Nephron (organoid): Measurements from ENCODE around the gene SIRT5.

Experiments
- H3K27ac Mint-ChIP-seq, 3 experiments: 2 replicates each; pipeline ENCODE4 v1.8.0; 2020; ENCODE audit warnings: mixed read lengths in 3 of 3, mild to moderate bottlenecking in 2 of 3, moderate library complexity in 1 of 3
- H3K27me3 Mint-ChIP-seq: 2 replicates; pipeline ENCODE4 v1.8.0; 2021; ENCODE audit warnings: low read depth, mild to moderate bottlenecking, moderate library complexity, mixed read lengths
- H3K36me3 Mint-ChIP-seq: 2 replicates; pipeline ENCODE4 v1.8.0; 2020; ENCODE audit warnings: low read depth, mixed read lengths
- H3K4me1 Mint-ChIP-seq: 2 replicates; pipeline ENCODE4 v1.8.0; 2020; ENCODE audit warnings: mixed read lengths
- H3K4me3 Mint-ChIP-seq, 3 experiments: 2 replicates each; pipeline ENCODE4 v1.8.0; 2020; ENCODE audit warnings: mild to moderate bottlenecking in 3 of 3, mixed read lengths in 3 of 3, moderate library complexity in 2 of 3
- H3K9me3 Mint-ChIP-seq: 2 replicates; pipeline ENCODE4 v1.8.0; 2020; ENCODE audit warnings: mixed read lengths
- TF ChIP-seq, protein P1 (sequence below), 3 experiments: fragments of 200-600 bp; sonication (generic); IDR thresholded peaks; one replicate each; pipeline ENCODE4 v1.5.0; 2021; ENCODE audit warnings: antibody characterized with exemption in 3 of 3; ENCODE audit not compliant: unreplicated experiment in 3 of 3

The SIRT5 gene

GRCh38 chr6:13537527-13537897 lies 36.9 kb upstream of the SIRT5 start:
- Mint-ChIP-seq H3K36me3 (no peaks in the 10 kb centered on the region), H3K4me3 (no peak overlapping the region), H3K4me1 (no peaks in the 10 kb centered on the region), H3K9me3 (no peaks in the 10 kb centered on the region), H3K27ac (no peak overlapping the region), H3K27me3 (no peaks in the 10 kb centered on the region)
- TF ChIP-seq, protein P1, sequence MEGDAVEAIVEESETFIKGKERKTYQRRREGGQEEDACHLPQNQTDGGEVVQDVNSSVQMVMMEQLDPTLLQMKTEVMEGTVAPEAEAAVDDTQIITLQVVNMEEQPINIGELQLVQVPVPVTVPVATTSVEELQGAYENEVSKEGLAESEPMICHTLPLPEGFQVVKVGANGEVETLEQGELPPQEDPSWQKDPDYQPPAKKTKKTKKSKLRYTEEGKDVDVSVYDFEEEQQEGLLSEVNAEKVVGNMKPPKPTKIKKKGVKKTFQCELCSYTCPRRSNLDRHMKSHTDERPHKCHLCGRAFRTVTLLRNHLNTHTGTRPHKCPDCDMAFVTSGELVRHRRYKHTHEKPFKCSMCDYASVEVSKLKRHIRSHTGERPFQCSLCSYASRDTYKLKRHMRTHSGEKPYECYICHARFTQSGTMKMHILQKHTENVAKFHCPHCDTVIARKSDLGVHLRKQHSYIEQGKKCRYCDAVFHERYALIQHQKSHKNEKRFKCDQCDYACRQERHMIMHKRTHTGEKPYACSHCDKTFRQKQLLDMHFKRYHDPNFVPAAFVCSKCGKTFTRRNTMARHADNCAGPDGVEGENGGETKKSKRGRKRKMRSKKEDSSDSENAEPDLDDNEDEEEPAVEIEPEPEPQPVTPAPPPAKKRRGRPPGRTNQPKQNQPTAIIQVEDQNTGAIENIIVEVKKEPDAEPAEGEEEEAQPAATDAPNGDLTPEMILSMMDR (IDR thresholded peaks at IDR 0.05; ENCODE audit: unreplicated experiment in 3 of 3), result no peak

DNA sequence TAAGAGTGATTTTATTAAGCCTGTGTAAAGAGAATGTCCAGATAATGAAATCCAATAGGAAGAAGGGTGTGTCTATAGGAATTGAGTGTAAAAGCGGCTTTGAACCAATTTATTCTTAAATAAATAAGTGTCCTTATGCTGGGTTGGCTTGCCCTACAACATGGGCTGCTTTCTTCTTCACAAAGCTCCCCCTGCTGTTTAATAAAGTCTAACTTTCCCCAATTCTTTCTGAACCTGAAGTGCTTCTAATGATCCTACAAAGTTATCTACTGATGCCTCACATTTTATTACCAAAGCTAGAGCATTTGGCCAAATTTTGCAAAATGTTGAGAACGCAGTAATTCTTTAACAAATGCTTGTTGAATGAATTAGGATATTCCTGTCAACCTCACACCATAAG lies 36.3 kb upstream of the SIRT5 start:
- Mint-ChIP-seq H3K36me3 (no peaks in the 10 kb centered on the region), H3K9me3 (no peaks in the 10 kb centered on the region), H3K27me3 (peaks cover 2% of the 10 kb centered on the region), H3K4me1 (no peaks in the 10 kb centered on the region), H3K27ac (no peak overlapping the region), H3K4me3 (no peak overlapping the region)
- TF ChIP-seq, protein P1 (IDR thresholded peaks at IDR 0.05; ENCODE audit: unreplicated experiment in 3 of 3), result peak; percentile 43 to 49 (median 46)

- H3K9me3 Mint-ChIP-seq, result no peaks in the 10 kb centered on the region
- no peak overlapping the region for H3K27ac Mint-ChIP-seq
- no peaks in the 10 kb centered on the region for H3K36me3 Mint-ChIP-seq
- no peak overlapping the region for H3K4me3 Mint-ChIP-seq
- TF ChIP-seq, protein P1 (IDR thresholded peaks at IDR 0.05; ENCODE audit: unreplicated experiment in 3 of 3), result no peak
- no peaks in the 10 kb centered on the region for H3K4me1 Mint-ChIP-seq
- H3K27me3 Mint-ChIP-seq, result peaks cover 4% of the 10 kb centered on the region
Observed at GRCh38 chr6:13538600-13538999, 35.8 kb upstream of the SIRT5 start.

GRCh38 chr6:13539572-13539971 lies 34.8 kb upstream of the SIRT5 start:
- Mint-ChIP-seq H3K9me3 (no peaks in the 10 kb centered on the region), H3K4me3 (no peak overlapping the region), H3K36me3 (no peaks in the 10 kb centered on the region), H3K27ac (no peak overlapping the region), H3K27me3 (peaks cover 4% of the 10 kb centered on the region), H3K4me1 (no peaks in the 10 kb centered on the region)
- TF ChIP-seq, protein P1 (IDR thresholded peaks at IDR 0.05; ENCODE audit: unreplicated experiment in 3 of 3), result no peak

DNA sequence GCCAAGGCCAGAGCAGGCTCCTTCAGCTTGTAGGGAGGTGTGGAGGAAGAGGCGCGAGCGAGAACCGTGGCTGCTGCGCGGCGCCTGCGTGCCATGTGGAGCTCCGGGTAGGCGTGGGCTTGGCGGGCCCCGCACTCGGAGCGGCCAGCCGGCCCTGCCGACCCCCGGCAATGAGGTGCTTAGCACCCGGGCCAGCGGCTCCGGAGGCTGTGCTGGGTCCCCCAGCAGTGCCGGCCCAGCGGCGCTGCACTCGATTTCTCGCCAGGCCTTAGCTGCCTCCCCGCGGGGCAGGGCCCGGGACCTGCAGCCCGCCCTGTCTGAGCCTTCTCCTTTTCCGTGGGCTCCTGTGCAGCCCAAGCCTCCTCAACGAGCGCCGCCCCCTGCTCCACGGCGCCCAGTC lies 32.9 kb upstream of the SIRT5 start:
- Mint-ChIP-seq H3K4me1 (no peaks in the 10 kb centered on the region), H3K27me3 (peaks cover 4% of the 10 kb centered on the region), H3K9me3 (peaks cover 5% of the 10 kb centered on the region), H3K36me3 (no peaks in the 10 kb centered on the region), H3K4me3 (no peak overlapping the region), H3K27ac (no peak overlapping the region)
- TF ChIP-seq, protein P1 (IDR thresholded peaks at IDR 0.05; ENCODE audit: unreplicated experiment in 3 of 3), result no peak

DNA sequence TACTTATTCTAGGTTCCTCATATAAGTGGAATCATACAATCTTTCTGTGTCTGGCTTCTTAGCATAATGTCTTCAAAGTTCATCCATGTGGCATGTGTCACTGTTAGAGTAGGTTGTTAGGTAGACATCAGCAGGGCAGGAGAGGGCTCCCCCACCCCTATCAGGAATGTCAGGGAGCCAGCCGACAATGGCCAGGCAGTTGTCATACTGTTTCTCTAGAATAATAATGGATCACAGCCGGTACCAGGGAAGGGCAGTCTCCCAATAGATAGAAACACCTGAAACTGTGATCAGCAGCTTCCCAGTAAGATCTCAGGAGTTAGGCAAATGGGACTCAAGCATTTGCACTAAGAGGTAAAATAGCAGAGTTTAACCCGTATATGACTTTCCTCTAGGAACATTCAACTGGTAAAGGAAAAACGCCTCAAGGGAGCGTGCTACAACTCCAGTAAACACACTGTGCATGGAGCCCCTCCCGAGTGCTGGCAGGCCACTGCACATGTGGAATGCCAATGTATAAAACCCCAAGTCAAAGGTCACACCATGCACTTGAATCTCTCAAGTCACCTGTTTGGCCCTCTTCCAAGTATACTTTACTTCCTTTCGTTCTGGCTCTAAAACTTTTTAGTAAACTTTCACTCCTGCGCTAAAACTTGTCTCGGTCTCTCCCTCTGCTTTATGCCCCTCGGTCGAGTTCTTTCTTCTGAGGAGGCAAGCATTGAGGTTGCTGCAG lies 29.8 kb upstream of the SIRT5 start:
- H3K4me1 Mint-ChIP-seq, result no peaks in the 10 kb centered on the region
- no peaks in the 10 kb centered on the region for H3K36me3 Mint-ChIP-seq
- H3K4me3 Mint-ChIP-seq, result no peak overlapping the region
- H3K27me3 Mint-ChIP-seq, result peaks cover 4% of the 10 kb centered on the region
- H3K9me3 Mint-ChIP-seq, result peaks cover 5% of the 10 kb centered on the region
- TF ChIP-seq, protein P1 (IDR thresholded peaks at IDR 0.05; ENCODE audit: unreplicated experiment in 3 of 3), result no peak
- no peak overlapping the region for H3K27ac Mint-ChIP-seq
